ENCODE measurements around the gene CCDC142. TPM values are rescaled to one million over a fixed set of nuclear protein-coding genes. Genes with fewer than 3 reads are reported as not detected.

CCDC142 gene
- total RNA-seq, 1 experiment from 2014 or later: 47.7 TPM

GRCh38 chr2:74429487-74430451 lies 53.0 kb downstream of the CCDC142 start:
- Histone ChIP-seq H3K4me1 (ENCODE audit: low read length) (no peaks in the 10 kb centered on the region), H3K9ac (ENCODE audit: low read length) (no peak overlapping the region), H3K36me3 (ENCODE audit: insufficient read depth, low read length) (peaks cover 11% of the 10 kb centered on the region), H4K20me1 (ENCODE audit: insufficient read depth, low read depth, low read length) (no peaks in the 10 kb centered on the region), H3K79me2 (ENCODE audit: low read length) (no peaks in the 10 kb centered on the region), H3K4me2 (ENCODE audit: low read depth, low read length, poor library complexity, severe bottlenecking) (no peak overlapping the region), H3K9me2 (replicated peaks; ENCODE audit: insufficient read depth, low read length) (no peaks in the 10 kb centered on the region), H3K4me3 (ENCODE audit: low read length) (no peak overlapping the region), H3K9me3 (ENCODE audit: low read length) (no peaks in the 10 kb centered on the region), H2AFZ (ENCODE audit: low read length) (no peak overlapping the region), H3K27me3 (ENCODE audit: low read length) (no peaks in the 10 kb centered on the region), H3K27ac (ENCODE audit: low read length) (no peak overlapping the region)
- no peak for DNase-seq

GRCh38 chr2:74428675-74429074 lies 54.1 kb downstream of the CCDC142 start:
- H4K20me1 ChIP-seq (ENCODE audit: insufficient read depth, low read depth, low read length): no peaks in the 10 kb centered on the region

GRCh38 chr2:74427551-74427950 lies 55.2 kb downstream of the CCDC142 start:
- no peak for DNase-seq
- Histone ChIP-seq H3K9me3 (ENCODE audit: low read length) (no peaks in the 10 kb centered on the region), H3K4me1 (ENCODE audit: low read length) (peaks cover 20% of the 10 kb centered on the region)

More at GRCh38 chr2:74428675-74429074, 54.1 kb downstream of the CCDC142 start:
- H3K4me3 ChIP-seq (ENCODE audit: low read length): no peak overlapping the region
- H2AFZ ChIP-seq (ENCODE audit: low read length): no peak overlapping the region
- no peak overlapping the region for H3K9ac ChIP-seq (ENCODE audit: low read length)
- no peak for DNase-seq
- peaks cover 15% of the 10 kb centered on the region for H3K36me3 ChIP-seq (ENCODE audit: insufficient read depth, low read length)
- no peaks in the 10 kb centered on the region for H3K9me2 ChIP-seq (replicated peaks; ENCODE audit: insufficient read depth, low read length)
- peaks cover 9% of the 10 kb centered on the region for H3K4me1 ChIP-seq (ENCODE audit: low read length)
- no peaks in the 10 kb centered on the region for H3K27me3 ChIP-seq (ENCODE audit: low read length)
- peaks cover under 1% of the 10 kb centered on the region; the same call in 1 of the 2 replicates for H3K79me2 ChIP-seq (ENCODE audit: low read length)
- no peak overlapping the region for H3K4me2 ChIP-seq (ENCODE audit: low read depth, low read length, poor library complexity, severe bottlenecking)
- no peak overlapping the region for H3K27ac ChIP-seq (ENCODE audit: low read length)
- H3K9me3 ChIP-seq (ENCODE audit: low read length): no peaks in the 10 kb centered on the region

DNA sequence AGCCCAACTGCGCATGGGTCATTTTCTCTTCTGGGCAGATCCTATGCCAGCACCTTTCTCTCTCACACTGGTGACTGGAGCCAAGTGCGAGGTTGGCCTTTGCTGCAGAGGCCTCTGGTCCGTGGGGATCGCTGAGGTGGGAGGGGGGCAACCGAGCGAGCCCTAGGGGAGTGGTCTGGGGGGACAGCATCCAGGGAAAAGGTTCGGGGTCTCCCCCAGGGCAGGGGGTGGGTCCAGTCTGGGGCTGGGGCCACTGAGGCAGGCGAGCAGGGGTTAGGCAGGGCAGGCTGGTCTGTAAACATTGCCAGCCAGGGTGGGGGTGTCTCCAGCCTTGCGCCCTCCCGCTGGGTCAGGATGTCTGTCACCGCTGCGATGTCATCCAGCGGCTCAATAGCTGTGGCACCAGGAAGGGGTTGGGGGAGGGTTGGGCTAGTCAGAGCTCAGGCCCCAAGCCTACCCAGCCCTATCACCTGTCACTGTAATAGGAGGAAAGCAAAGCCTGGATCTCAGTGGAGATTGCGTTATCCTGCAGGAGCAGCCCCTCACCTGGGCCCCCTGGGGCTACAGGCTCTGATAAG lies 56.5 kb downstream of the CCDC142 start:
- H3K4me1 ChIP-seq (ENCODE audit: low read length): peaks cover 25% of the 10 kb centered on the region
- peaks cover 15% of the 10 kb centered on the region for H3K36me3 ChIP-seq (ENCODE audit: insufficient read depth, low read length)
- H3K79me2 ChIP-seq (ENCODE audit: low read length): peaks cover 19% of the 10 kb centered on the region
- H3K9ac ChIP-seq (ENCODE audit: low read length): no peak overlapping the region
- H3K27me3 ChIP-seq (ENCODE audit: low read length): no peaks in the 10 kb centered on the region
- H3K9me2 ChIP-seq (replicated peaks; ENCODE audit: insufficient read depth, low read length): no peaks in the 10 kb centered on the region
- H4K20me1 ChIP-seq (ENCODE audit: insufficient read depth, low read depth, low read length): no peaks in the 10 kb centered on the region
- no peak overlapping the region for H2AFZ ChIP-seq (ENCODE audit: low read length)
- no peak for DNase-seq
- no peaks in the 10 kb centered on the region for H3K9me3 ChIP-seq (ENCODE audit: low read length)
- no peak overlapping the region for H3K27ac ChIP-seq (ENCODE audit: low read length)
- H3K4me3 ChIP-seq (ENCODE audit: low read length): no peak overlapping the region
- no peak overlapping the region for H3K4me2 ChIP-seq (ENCODE audit: low read depth, low read length, poor library complexity, severe bottlenecking)

More at GRCh38 chr2:74427551-74427950, 55.2 kb downstream of the CCDC142 start:
- Histone ChIP-seq H3K9me2 (replicated peaks; ENCODE audit: insufficient read depth, low read length) (no peaks in the 10 kb centered on the region), H2AFZ (ENCODE audit: low read length) (no peak overlapping the region), H3K4me2 (ENCODE audit: low read depth, low read length, poor library complexity, severe bottlenecking) (no peak overlapping the region), H3K36me3 (ENCODE audit: insufficient read depth, low read length) (peaks cover 15% of the 10 kb centered on the region), H4K20me1 (ENCODE audit: insufficient read depth, low read depth, low read length) (no peaks in the 10 kb centered on the region), H3K79me2 (ENCODE audit: low read length) (peaks cover 11% of the 10 kb centered on the region), H3K9ac (ENCODE audit: low read length) (no peak overlapping the region), H3K27me3 (ENCODE audit: low read length) (no peaks in the 10 kb centered on the region), H3K4me3 (ENCODE audit: low read length) (no peak overlapping the region), H3K27ac (ENCODE audit: low read length) (no peak overlapping the region)

DNA sequence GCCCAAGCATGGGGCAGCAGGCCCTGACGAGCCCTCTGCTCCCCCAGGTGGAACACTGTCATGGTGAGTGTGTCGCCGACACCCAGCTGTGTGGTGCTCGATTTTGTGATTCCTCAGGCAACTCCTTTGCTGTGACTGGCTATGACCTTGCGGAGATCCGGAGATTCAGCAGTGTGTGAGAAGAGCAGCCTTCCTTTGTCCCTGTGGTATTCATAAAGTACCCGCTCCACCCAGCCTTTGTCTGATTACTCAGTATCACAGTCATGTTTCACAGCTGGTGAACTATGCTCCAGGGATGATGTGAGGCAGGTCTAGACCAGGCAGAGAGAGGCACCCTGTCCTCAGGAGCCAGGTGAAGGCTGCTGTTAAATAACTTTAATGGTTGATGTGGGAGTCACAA lies 57.3 kb downstream of the CCDC142 start:
- Histone ChIP-seq H3K27me3 (ENCODE audit: low read length) (no peaks in the 10 kb centered on the region), H4K20me1 (ENCODE audit: insufficient read depth, low read depth, low read length) (no peaks in the 10 kb centered on the region), H3K4me3 (ENCODE audit: low read length) (no peak overlapping the region), H3K9me2 (replicated peaks; ENCODE audit: insufficient read depth, low read length) (no peaks in the 10 kb centered on the region), H3K79me2 (ENCODE audit: low read length) (peaks cover 19% of the 10 kb centered on the region), H3K36me3 (ENCODE audit: insufficient read depth, low read length) (peaks cover 15% of the 10 kb centered on the region), H3K9me3 (ENCODE audit: low read length) (no peaks in the 10 kb centered on the region), H3K27ac (ENCODE audit: low read length) (no peak overlapping the region), H2AFZ (ENCODE audit: low read length) (no peak overlapping the region), H3K4me1 (ENCODE audit: low read length) (peaks cover 33% of the 10 kb centered on the region), H3K4me2 (ENCODE audit: low read depth, low read length, poor library complexity, severe bottlenecking) (no peak overlapping the region), H3K9ac (ENCODE audit: low read length) (no peak overlapping the region)
- DNase-seq: no peak

DNA sequence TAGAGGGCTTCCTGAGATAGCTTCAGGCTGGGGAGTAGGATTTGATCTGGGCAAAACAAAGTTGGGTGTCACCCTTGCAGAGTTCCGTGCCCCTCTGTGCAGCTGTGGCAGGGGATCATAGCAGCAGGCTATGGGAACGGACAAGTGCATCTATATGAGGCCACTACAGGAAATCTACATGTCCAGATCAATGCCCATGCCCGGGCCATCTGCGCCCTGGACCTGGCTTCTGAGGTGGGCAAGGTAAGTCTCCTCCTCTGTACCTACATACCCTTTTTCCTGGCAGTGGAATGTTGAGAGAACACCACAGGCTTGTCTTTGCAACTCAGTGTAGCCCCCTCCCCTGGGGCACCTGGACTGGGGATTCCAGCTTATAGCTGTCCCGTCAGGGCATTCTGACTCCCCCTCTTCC lies 57.8 kb downstream of the CCDC142 start:
- Histone ChIP-seq H3K9me3 (ENCODE audit: low read length) (no peaks in the 10 kb centered on the region), H3K9me2 (replicated peaks; ENCODE audit: insufficient read depth, low read length) (no peaks in the 10 kb centered on the region), H2AFZ (ENCODE audit: low read length) (no peak overlapping the region), H3K79me2 (ENCODE audit: low read length) (peaks cover 19% of the 10 kb centered on the region), H3K4me3 (ENCODE audit: low read length) (no peak overlapping the region), H3K4me1 (ENCODE audit: low read length) (peaks cover 38% of the 10 kb centered on the region), H3K27ac (ENCODE audit: low read length) (no peak overlapping the region), H3K4me2 (ENCODE audit: low read depth, low read length, poor library complexity, severe bottlenecking) (no peak overlapping the region), H4K20me1 (ENCODE audit: insufficient read depth, low read depth, low read length) (no peaks in the 10 kb centered on the region), H3K27me3 (ENCODE audit: low read length) (no peaks in the 10 kb centered on the region), H3K9ac (ENCODE audit: low read length) (no peak overlapping the region), H3K36me3 (ENCODE audit: insufficient read depth, low read length) (peaks cover 15% of the 10 kb centered on the region)
- DNase-seq: no peak

DNA sequence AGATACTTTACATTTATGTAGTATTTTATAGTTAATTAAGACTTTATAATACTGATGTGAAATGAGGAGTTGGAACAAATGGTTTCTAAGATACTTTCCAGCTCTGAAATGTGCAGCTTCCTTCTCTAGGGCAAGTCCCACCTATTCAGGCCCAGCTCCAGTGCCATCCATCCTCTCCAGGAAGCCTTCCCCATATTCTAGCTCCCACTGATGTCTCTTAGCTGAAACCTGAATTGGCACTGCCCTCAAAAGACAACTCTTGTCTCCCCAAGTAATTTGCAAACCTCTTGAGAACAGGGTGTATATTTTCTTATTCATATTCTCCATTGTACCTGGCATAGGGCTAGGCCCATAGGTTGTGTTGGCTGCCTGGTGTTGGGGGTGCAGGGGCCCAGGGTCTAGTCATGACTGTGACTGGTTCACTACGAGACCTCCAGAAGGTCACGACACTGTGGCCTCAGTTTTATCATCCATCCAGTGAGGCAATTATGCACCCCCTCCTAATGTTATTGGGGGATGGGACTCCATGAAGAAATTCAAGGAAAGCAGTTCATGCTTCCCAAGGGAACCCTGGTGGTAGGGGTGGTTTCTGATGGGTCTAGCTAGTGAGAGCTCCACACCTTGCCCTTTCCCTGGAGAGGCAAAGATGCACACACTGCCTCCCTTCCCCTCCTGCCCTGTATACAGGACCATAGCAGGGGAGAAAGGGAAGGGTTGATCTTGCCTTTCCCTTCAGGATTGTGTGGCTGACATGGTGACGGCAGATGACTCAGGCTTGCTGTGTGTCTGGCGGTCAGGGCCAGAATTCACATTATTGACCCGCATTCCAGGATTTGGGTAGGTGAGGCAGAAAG lies 58.4 kb downstream of the CCDC142 start:
- Histone ChIP-seq H3K4me1 (ENCODE audit: low read length) (peaks cover 44% of the 10 kb centered on the region), H3K27me3 (ENCODE audit: low read length) (no peaks in the 10 kb centered on the region), H4K20me1 (ENCODE audit: insufficient read depth, low read depth, low read length) (no peaks in the 10 kb centered on the region), H3K9me3 (ENCODE audit: low read length) (no peaks in the 10 kb centered on the region), H3K27ac (ENCODE audit: low read length) (peak overlapping the region; percentile 23; the same call in 1 of the 2 replicates), H2AFZ (ENCODE audit: low read length) (no peak overlapping the region), H3K4me2 (ENCODE audit: low read depth, low read length, poor library complexity, severe bottlenecking) (peak overlapping the region; percentile 91), H3K9ac (ENCODE audit: low read length) (peak overlapping the region; percentile 86), H3K79me2 (ENCODE audit: low read length) (peaks cover 19% of the 10 kb centered on the region), H3K36me3 (ENCODE audit: insufficient read depth, low read length) (peaks cover 15% of the 10 kb centered on the region), H3K4me3 (ENCODE audit: low read length) (no peak overlapping the region), H3K9me2 (replicated peaks; ENCODE audit: insufficient read depth, low read length) (no peaks in the 10 kb centered on the region)
- DNase-seq: no peak

Measured in Karpas-422 (cell line).